DOHH2 (cell line): ENCODE data around the gene ERN1.

Source experiments
- H3F3A ChIP-seq: fragments of 200-600 bp; sonication (generic), shearing (Covaris generic); 2 replicates; pipeline ENCODE4 v1.6.0; 2016; ENCODE audit warnings: antibody characterized with exemption, mild to moderate bottlenecking; ENCODE audit not compliant: control insufficient read depth, insufficient read depth
- H3K27ac ChIP-seq: fragments of 200-600 bp; sonication (generic); 2 replicates; pipeline ENCODE4 v1.5.1; 2014; ENCODE audit warnings: low read depth, mild to moderate bottlenecking, low read length, moderate library complexity
- H3K27me3 ChIP-seq: fragments of 200-600 bp; sonication (generic); 2 replicates; pipeline ENCODE4 v1.6.1; 2014; ENCODE audit warnings: mild to moderate bottlenecking, low read length, mixed read lengths; ENCODE audit not compliant: control insufficient read depth
- H3K36me3 ChIP-seq: fragments of 200-600 bp; sonication (generic); 2 replicates; pipeline ENCODE4 v1.6.1; 2014; ENCODE audit warnings: mild to moderate bottlenecking, low read length, moderate library complexity, mixed read lengths; ENCODE audit not compliant: control insufficient read depth
- H3K4me1 ChIP-seq: fragments of 200-600 bp; sonication (generic); 2 replicates; pipeline ENCODE4 v1.6.1; 2014; ENCODE audit warnings: mild to moderate bottlenecking, low read length, mixed read lengths; ENCODE audit not compliant: control insufficient read depth
- H3K4me2 ChIP-seq: fragments of 200-600 bp; sonication (generic); 2 replicates; pipeline ENCODE4 v1.6.0; 2014; ENCODE audit warnings: mild to moderate bottlenecking, low read length, moderate library complexity
- H3K4me3 ChIP-seq: fragments of 200-600 bp; sonication (generic); 2 replicates; pipeline ENCODE4 v1.5.1; 2014; ENCODE audit warnings: mild to moderate bottlenecking, low read length, mixed read lengths
- H3K79me2 ChIP-seq: fragments of 200-600 bp; sonication (generic); 2 replicates; pipeline ENCODE4 v1.6.1; 2014; ENCODE audit warnings: mild to moderate bottlenecking, low read length, mixed read lengths; ENCODE audit not compliant: control insufficient read depth
- H3K9me2 ChIP-seq: fragments of 200-600 bp; sonication (generic); replicated peaks from 2 replicates; pipeline ENCODE4 v1.6.1; 2014; ENCODE audit warnings: mild to moderate bottlenecking, low read length, mixed read lengths; ENCODE audit not compliant: control insufficient read depth
- H3K9me3 ChIP-seq: fragments of 200-600 bp; sonication (generic); 2 replicates; pipeline ENCODE4 v1.6.1; 2014; ENCODE audit warnings: antibody characterized with exemption, low read length, mixed read lengths; ENCODE audit not compliant: control insufficient read depth, insufficient read depth
- H4K20me1 ChIP-seq: fragments of 200-600 bp; sonication (generic); 2 replicates; pipeline ENCODE4 v1.6.0; 2014; ENCODE audit warnings: low read depth, mild to moderate bottlenecking, antibody characterized with exemption, low read length, moderate library complexity; ENCODE audit not compliant: control insufficient read depth, insufficient read depth
- CTCF ChIP-seq: fragments of 200-600 bp; sonication (generic); IDR thresholded peaks from one replicate; pipeline ENCODE4 v1.5.1; 2014; ENCODE audit warnings: antibody characterized with exemption, mild to moderate bottlenecking, low read depth, low read length; ENCODE audit not compliant: poor library complexity, severe bottlenecking
- EZH2phosphoT487 ChIP-seq: fragments of 200-600 bp; sonication (generic); IDR thresholded peaks from 2 replicates; pipeline ENCODE4 v1.6.1; 2017; ENCODE audit warnings: borderline replicate concordance, mild to moderate bottlenecking, antibody characterized with exemption, low read length, moderate library complexity, mixed read lengths

Gene ERN1

DNA sequence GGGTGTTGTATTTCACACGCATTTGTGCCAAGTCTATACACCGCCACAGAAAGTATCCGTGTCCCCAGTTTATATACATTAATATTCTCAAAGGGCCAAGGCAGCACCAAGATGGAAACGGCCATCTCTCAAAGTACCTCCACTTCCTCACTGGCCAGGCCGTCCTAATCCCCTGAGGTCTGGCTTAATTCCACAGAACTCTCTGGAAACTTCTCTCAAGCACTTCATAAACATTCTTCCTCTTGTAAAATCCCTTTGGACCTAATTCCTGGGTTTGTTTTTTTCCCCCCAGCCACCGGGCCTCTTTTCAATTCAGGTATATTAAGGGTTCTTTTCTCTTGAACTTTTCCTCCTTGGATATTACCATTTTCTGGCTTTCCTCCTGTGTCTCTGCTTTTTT is 5.1 kb upstream of the ERN1 start:
- H3F3A ChIP-seq, result no peaks in the 10 kb centered on the region
- no peaks in the 10 kb centered on the region for H3K36me3 ChIP-seq
- no peak for TF ChIP-seq CTCF
- no peak for TF ChIP-seq EZH2phosphoT487
- no peak overlapping the region for H3K4me2 ChIP-seq
- H3K79me2 ChIP-seq, result no peaks in the 10 kb centered on the region
- H3K4me1 ChIP-seq, result peaks cover 8% of the 10 kb centered on the region
- H3K9me3 ChIP-seq, result no peaks in the 10 kb centered on the region
- no peaks in the 10 kb centered on the region for H3K9me2 ChIP-seq
- no peak overlapping the region for H3K4me3 ChIP-seq
- H4K20me1 ChIP-seq, result no peaks in the 10 kb centered on the region
- peaks cover 12% of the 10 kb centered on the region for H3K27me3 ChIP-seq
- no peak overlapping the region for H3K27ac ChIP-seq

GRCh38 chr17:64134216-64134970 is 4.4 kb upstream of the ERN1 start:
- no peak overlapping the region for H3K27ac ChIP-seq
- no peak overlapping the region for H3K4me3 ChIP-seq
- TF ChIP-seq CTCF (no peak), EZH2phosphoT487 (no peak)
- H3K79me2 ChIP-seq, result no peaks in the 10 kb centered on the region
- H3K9me3 ChIP-seq, result no peaks in the 10 kb centered on the region
- H3K9me2 ChIP-seq, result no peaks in the 10 kb centered on the region
- no peaks in the 10 kb centered on the region for H4K20me1 ChIP-seq
- peaks cover 12% of the 10 kb centered on the region for H3K4me1 ChIP-seq
- no peaks in the 10 kb centered on the region for H3F3A ChIP-seq
- H3K27me3 ChIP-seq, result peaks cover 17% of the 10 kb centered on the region
- H3K4me2 ChIP-seq, result no peak overlapping the region
- no peaks in the 10 kb centered on the region for H3K36me3 ChIP-seq

GRCh38 chr17:64133546-64134215 is 3.7 kb upstream of the ERN1 start:
- peaks cover 24% of the 10 kb centered on the region for H3K27me3 ChIP-seq
- TF ChIP-seq CTCF, result peak; percentile 71
- no peak for TF ChIP-seq EZH2phosphoT487
- H4K20me1 ChIP-seq, result no peaks in the 10 kb centered on the region
- H3F3A ChIP-seq, result 0 out of 2 replicates have a peak, but pooled peaks cover under 1% of the 10 kb centered on the region
- H3K9me3 ChIP-seq, result no peaks in the 10 kb centered on the region
- no peaks in the 10 kb centered on the region for H3K9me2 ChIP-seq
- no peak overlapping the region for H3K4me3 ChIP-seq
- H3K4me2 ChIP-seq, result no peak overlapping the region
- no peaks in the 10 kb centered on the region for H3K79me2 ChIP-seq
- no peak overlapping the region for H3K27ac ChIP-seq
- H3K4me1 ChIP-seq, result peaks cover 18% of the 10 kb centered on the region
- no peaks in the 10 kb centered on the region for H3K36me3 ChIP-seq
